Neural cell (in vitro differentiated cells): Measurements from ENCODE around the gene BRSK2. TPM values are rescaled to one million over a fixed set of nuclear protein-coding genes. Genes with fewer than 3 reads are reported as not detected.

Experiments used
- H2AFZ ChIP-seq: fragments of 200-600, 300-800 bp; sonication (generic), shearing (Covaris generic); 2 replicates; pipeline ENCODE4 v1.6.0; 2014; ENCODE audit warnings: low read depth, mild to moderate bottlenecking, antibody characterized with exemption, low read length, moderate library complexity
- H3F3A ChIP-seq: fragments of 200-600 bp; shearing (Covaris generic); 2 replicates; pipeline ENCODE4 v1.6.1; 2016; ENCODE audit warnings: mild to moderate bottlenecking, moderate library complexity, mixed read lengths, antibody characterized with exemption, low read length; ENCODE audit not compliant: insufficient read depth, poor library complexity, severe bottlenecking
- H3K27ac ChIP-seq: fragments of 200-600, 300-800 bp; sonication (generic), shearing (Covaris generic); 2 replicates; pipeline ENCODE4 v1.5.1; 2014; ENCODE audit warnings: mild to moderate bottlenecking, low read length, moderate library complexity
- H3K27me3 ChIP-seq: fragments of 300-800, 200-600 bp; sonication (generic), shearing (Covaris generic); 2 replicates; pipeline ENCODE4 v1.6.0; 2014; ENCODE audit warnings: mild to moderate bottlenecking, low read depth, low read length, moderate library complexity; ENCODE audit not compliant: insufficient read depth
- H3K36me3 ChIP-seq: fragments of 300-800, 200-600 bp; sonication (generic), shearing (Covaris generic); 2 replicates; pipeline ENCODE4 v1.5.1; 2014; ENCODE audit warnings: mild to moderate bottlenecking, antibody characterized with exemption, low read length, moderate library complexity; ENCODE audit not compliant: insufficient read depth
- H3K4me2 ChIP-seq: fragments of 300-800, 200-600 bp; sonication (generic), shearing (Covaris generic); 2 replicates; pipeline ENCODE4 v1.6.0; 2014; ENCODE audit warnings: mild to moderate bottlenecking, low read length
- H3K4me3 ChIP-seq: fragments of 300-800, 200-600 bp; sonication (generic), shearing (Covaris generic); 2 replicates; pipeline ENCODE4 v1.5.1; 2014; ENCODE audit warnings: mild to moderate bottlenecking, low read length, moderate library complexity
- H3K79me2 ChIP-seq: fragments of 200-600 bp; shearing (Covaris generic); replicated peaks from 2 replicates; pipeline ENCODE4 v1.6.0; 2014; ENCODE audit warnings: mild to moderate bottlenecking, low read length, moderate library complexity; ENCODE audit not compliant: insufficient read depth
- H3K9ac ChIP-seq: fragments of 300-800, 200-600 bp; sonication (generic), shearing (Covaris generic); 2 replicates; pipeline ENCODE4 v1.6.1; 2016; ENCODE audit warnings: mild to moderate bottlenecking, low read length, mixed read lengths
- H3K9me2 ChIP-seq: fragments of 200-600 bp; shearing (Covaris generic); 2 replicates; pipeline ENCODE4 v1.6.1; 2016; ENCODE audit warnings: mild to moderate bottlenecking, low read length, mixed read lengths; ENCODE audit not compliant: insufficient read depth
- H3K9me3 ChIP-seq: fragments of 200-600, 300-800 bp; sonication (generic), shearing (Covaris generic); 2 replicates; pipeline ENCODE4 v1.6.1; 2016; ENCODE audit warnings: mild to moderate bottlenecking, mixed run types, low read length, moderate library complexity, mixed read lengths
- H4K20me1 ChIP-seq: fragments of 200-600 bp; shearing (Covaris generic); 2 replicates; pipeline ENCODE4 v1.6.1; 2016; ENCODE audit warnings: mild to moderate bottlenecking, mixed run types; ENCODE audit not compliant: insufficient read depth
- EP300 ChIP-seq: fragments of 450-650 bp; conservative IDR thresholded peaks from 2 replicates; pipeline ENCODE4 v1.6.1; 2014; ENCODE audit warnings: antibody characterized with exemption, mild to moderate bottlenecking, moderate library complexity; ENCODE audit not compliant: poor library complexity, severe bottlenecking
- EZH2 ChIP-seq: fragments of 200-600, 300-800 bp; shearing (Covaris generic), sonication (generic); IDR thresholded peaks from 2 replicates; pipeline ENCODE4 v1.6.1; 2014; ENCODE audit warnings: antibody characterized with exemption, low read length, borderline replicate concordance, mild to moderate bottlenecking; ENCODE audit not compliant: insufficient read depth, poor library complexity, severe bottlenecking
- MXI1 ChIP-seq: fragments of 450-650 bp; conservative IDR thresholded peaks from 2 replicates; pipeline ENCODE4 v1.6.1; 2014; ENCODE audit warnings: antibody characterized with exemption, mild to moderate bottlenecking; ENCODE audit not compliant: poor library complexity, severe bottlenecking
- POLR2AphosphoS5 ChIP-seq: IDR thresholded peaks from 2 replicates; pipeline ENCODE4 v1.6.1; 2012
- RAD21 ChIP-seq: fragments of 450-650 bp; conservative IDR thresholded peaks from 2 replicates; pipeline ENCODE4 v1.6.1; 2014; ENCODE audit warnings: antibody characterized with exemption, mild to moderate bottlenecking, moderate library complexity
- REST ChIP-seq: IDR thresholded peaks from 2 replicates; pipeline ENCODE4 v1.6.1; 2012; ENCODE audit warnings: borderline replicate concordance
- SMC3 ChIP-seq: fragments of 450-650 bp; conservative IDR thresholded peaks from 2 replicates; pipeline ENCODE4 v1.6.1; 2014; ENCODE audit warnings: antibody characterized with exemption, mild to moderate bottlenecking, moderate library complexity; ENCODE audit not compliant: poor library complexity
- TAF1 ChIP-seq: IDR thresholded peaks from 2 replicates; pipeline ENCODE4 v1.6.1; 2012; ENCODE audit warnings: low read depth
- polyA plus RNA-seq: library from polyadenylated mRNA; depleted of rRNA; stranded (reverse); fragments of >200 nt; gene quantifications from 2 replicates; pipeline ENCODE4 v1.2.3, GENCODE V29; 2014
- TF ChIP-seq, protein P1 (sequence below): fragments of 450-650 bp; IDR thresholded peaks from 2 replicates; pipeline ENCODE4 v1.5.1; 2014; ENCODE audit warnings: antibody characterized with exemption, mild to moderate bottlenecking, moderate library complexity; ENCODE audit not compliant: poor library complexity, severe bottlenecking

Gene BRSK2
- polyA plus RNA-seq, 1 donor from 2014 or later, result 47.5 TPM

DNA sequence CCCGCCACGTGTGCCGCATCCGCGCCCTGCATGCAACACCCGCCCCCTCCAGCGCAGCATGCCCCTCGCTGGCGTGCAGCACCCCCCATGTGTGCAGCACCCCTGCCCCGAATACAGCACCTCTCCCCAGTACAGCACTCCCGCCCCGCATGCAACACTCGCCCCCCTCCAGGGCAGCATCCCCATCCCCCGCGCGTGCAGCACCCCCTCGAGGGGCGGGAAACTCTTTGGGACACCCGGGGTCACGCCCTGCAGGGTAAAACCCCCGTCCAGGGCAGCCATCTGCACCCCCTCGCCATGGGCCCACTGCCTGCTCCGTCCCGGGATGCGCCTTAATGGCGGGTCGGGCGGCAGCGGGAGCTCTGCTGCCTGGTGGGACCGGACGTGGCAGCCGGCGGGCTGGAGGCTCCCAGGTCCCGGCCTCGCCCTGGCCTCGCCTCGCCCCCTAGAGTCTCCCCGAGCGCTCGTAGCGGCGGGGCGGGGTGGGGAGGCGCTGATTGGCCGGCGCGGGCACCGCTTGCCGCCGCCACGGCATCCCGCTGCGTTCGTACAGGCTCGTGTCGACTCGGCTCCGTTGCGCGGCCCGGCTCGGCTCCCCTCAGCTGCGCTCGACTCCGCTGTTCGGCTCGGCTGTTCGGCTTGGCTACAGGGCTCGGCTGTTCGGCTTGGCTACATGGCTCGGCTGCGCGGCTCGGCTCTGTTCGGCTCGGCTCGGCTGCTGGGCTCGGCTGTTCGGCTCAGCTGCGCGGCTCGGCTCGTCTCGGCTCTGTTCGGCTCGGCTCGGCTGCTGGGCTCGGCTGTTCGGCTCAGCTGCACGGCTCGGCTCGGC is 417 bp upstream of the BRSK2 start:
- Histone ChIP-seq H3K27me3 (no peaks in the 10 kb centered on the region), H4K20me1 (peaks cover 8% of the 10 kb centered on the region), H2AFZ (peak overlapping the region; percentile 87), H3K4me2 (peak overlapping the region; percentile 72), H3F3A (no peaks in the 10 kb centered on the region), H3K36me3 (no peaks in the 10 kb centered on the region), H3K9me3 (no peaks in the 10 kb centered on the region), H3K27ac (peak overlapping the region; percentile 69), H3K79me2 (peaks cover 32% of the 10 kb centered on the region), H3K9me2 (no peaks in the 10 kb centered on the region), H3K4me3 (peak overlapping the region; percentile 92), H3K9ac (peak overlapping the region; percentile 85)
- TF ChIP-seq RAD21, result peak; percentile 51
- TF ChIP-seq TAF1, result no peak
- TF ChIP-seq EP300, result peak; percentile 50
- TF ChIP-seq POLR2AphosphoS5, result peak; percentile 87
- peak; percentile 68 for TF ChIP-seq MXI1
- peak; percentile 50 for TF ChIP-seq SMC3
- TF ChIP-seq, protein P1, sequence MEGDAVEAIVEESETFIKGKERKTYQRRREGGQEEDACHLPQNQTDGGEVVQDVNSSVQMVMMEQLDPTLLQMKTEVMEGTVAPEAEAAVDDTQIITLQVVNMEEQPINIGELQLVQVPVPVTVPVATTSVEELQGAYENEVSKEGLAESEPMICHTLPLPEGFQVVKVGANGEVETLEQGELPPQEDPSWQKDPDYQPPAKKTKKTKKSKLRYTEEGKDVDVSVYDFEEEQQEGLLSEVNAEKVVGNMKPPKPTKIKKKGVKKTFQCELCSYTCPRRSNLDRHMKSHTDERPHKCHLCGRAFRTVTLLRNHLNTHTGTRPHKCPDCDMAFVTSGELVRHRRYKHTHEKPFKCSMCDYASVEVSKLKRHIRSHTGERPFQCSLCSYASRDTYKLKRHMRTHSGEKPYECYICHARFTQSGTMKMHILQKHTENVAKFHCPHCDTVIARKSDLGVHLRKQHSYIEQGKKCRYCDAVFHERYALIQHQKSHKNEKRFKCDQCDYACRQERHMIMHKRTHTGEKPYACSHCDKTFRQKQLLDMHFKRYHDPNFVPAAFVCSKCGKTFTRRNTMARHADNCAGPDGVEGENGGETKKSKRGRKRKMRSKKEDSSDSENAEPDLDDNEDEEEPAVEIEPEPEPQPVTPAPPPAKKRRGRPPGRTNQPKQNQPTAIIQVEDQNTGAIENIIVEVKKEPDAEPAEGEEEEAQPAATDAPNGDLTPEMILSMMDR, result peak; percentile 63
- TF ChIP-seq REST, result no peak
- no peak for TF ChIP-seq EZH2

DNA sequence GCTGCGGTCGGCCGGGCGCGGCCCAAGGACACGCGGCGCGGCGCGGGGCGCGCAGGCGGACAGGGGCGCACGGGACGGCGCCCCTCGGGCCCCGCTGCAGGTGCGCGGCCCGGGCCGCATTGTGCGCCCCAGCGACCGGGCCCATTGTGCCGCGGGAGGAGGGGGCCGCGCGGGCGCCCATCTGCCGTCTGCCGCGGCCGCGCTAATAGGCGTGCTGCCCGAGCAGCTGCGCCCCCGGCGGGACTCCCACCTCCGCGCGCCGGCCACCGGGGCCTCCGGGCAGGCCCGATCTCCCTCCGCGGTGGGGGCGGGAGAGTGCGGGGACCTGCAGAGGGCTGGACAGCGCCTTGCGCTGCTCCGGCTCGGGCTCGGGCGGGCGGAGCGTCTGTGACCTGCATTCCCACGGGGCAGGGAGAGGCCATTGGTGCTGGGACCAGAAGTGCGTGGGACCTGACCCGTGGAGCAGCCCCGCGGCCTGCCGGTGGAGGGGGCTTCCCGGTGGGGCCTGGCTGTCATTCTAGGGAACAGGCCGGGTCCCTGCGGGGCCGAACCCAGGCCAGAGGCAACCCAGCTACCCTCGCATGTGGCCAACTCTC is 933 bp downstream of the BRSK2 start:
- H3F3A ChIP-seq, result no peaks in the 10 kb centered on the region
- H3K27ac ChIP-seq, result peak overlapping the region; percentile 83
- no peaks in the 10 kb centered on the region for H3K9me2 ChIP-seq
- no peaks in the 10 kb centered on the region for H3K27me3 ChIP-seq
- H3K4me3 ChIP-seq, result peak overlapping the region; percentile 99
- no peak for TF ChIP-seq EP300
- no peak for TF ChIP-seq REST
- H2AFZ ChIP-seq, result no peak overlapping the region
- H3K36me3 ChIP-seq, result no peaks in the 10 kb centered on the region
- H4K20me1 ChIP-seq, result peaks cover 8% of the 10 kb centered on the region
- H3K9ac ChIP-seq, result peak overlapping the region; percentile 97
- no peaks in the 10 kb centered on the region for H3K9me3 ChIP-seq
- peaks cover 41% of the 10 kb centered on the region for H3K79me2 ChIP-seq
- peak overlapping the region; percentile 99 for H3K4me2 ChIP-seq
